WTC11 (cell line): ENCODE data around the gene LTA4H. TPM values are rescaled to one million over a fixed set of nuclear protein-coding genes. Genes with fewer than 3 reads are reported as not detected.

Experiments
- ATAC-seq: fragments of 200-7000 bp; cut with Tn5 transposase; 2 replicates; pipeline ENCODE4 v1.10.0; 2021; ENCODE audit warnings: mild to moderate bottlenecking, moderate library complexity
- CTCF ChIA-PET: fragments of 300-600 bp; sonication (Branson Sonifier 250); formaldehyde crosslinking; loops from one replicate; lab custom pipeline; 2021; ENCODE audit warnings: antibody characterized with exemption; lab: Charles Lee
- POLR2A ChIA-PET: fragments of 350-600 bp; sonication (Branson Sonifier 250); formaldehyde crosslinking; loops from one replicate; lab custom pipeline; 2021; ENCODE audit warnings: antibody characterized with exemption; lab: Charles Lee
- DNase-seq: peaks from one replicate; pipeline ENCODE4 v3.0.0; 2021; ENCODE audit warnings: low spot score
- H3K27ac Mint-ChIP-seq: 2 replicates; pipeline ENCODE4 v1.8.0; 2021; ENCODE audit warnings: mixed read lengths
- H3K27me3 Mint-ChIP-seq: 2 replicates; pipeline ENCODE4 v1.8.0; 2021; ENCODE audit warnings: low read depth, mild to moderate bottlenecking, moderate library complexity, mixed read lengths
- H3K36me3 Mint-ChIP-seq: 2 replicates; pipeline ENCODE4 v1.8.0; 2021; ENCODE audit warnings: mixed read lengths
- H3K4me1 Mint-ChIP-seq: 2 replicates; pipeline ENCODE4 v1.8.0; 2022; ENCODE audit warnings: mixed read lengths
- H3K4me3 Mint-ChIP-seq: 2 replicates; pipeline ENCODE4 v1.8.0; 2021; ENCODE audit warnings: mild to moderate bottlenecking, moderate library complexity, mixed read lengths
- H3K9me3 Mint-ChIP-seq: 2 replicates; pipeline ENCODE4 v1.8.0; 2021; ENCODE audit warnings: mixed read lengths
- ATF1 ChIP-seq: sonication (generic); formaldehyde crosslinking; IDR thresholded peaks from 2 replicates; pipeline ENCODE4 v1.8.1; 2023; ENCODE audit warnings: mild to moderate bottlenecking, moderate library complexity, missing genetic modification reagents
- ESRRA ChIP-seq: sonication (generic); formaldehyde crosslinking; IDR thresholded peaks from 2 replicates; pipeline ENCODE4 v1.8.1; 2022; ENCODE audit warnings: mild to moderate bottlenecking, missing genetic modification reagents, borderline replicate concordance
- ETV6 ChIP-seq: sonication (generic); formaldehyde crosslinking; IDR thresholded peaks from 2 replicates; pipeline ENCODE4 v1.8.1; 2022; ENCODE audit warnings: mild to moderate bottlenecking, missing genetic modification reagents
- HMGA2 ChIP-seq: fragments of 250-450 bp; sonication (Bioruptor Pico); IDR thresholded peaks from 2 replicates; pipeline ENCODE4 v1.4.0; 2021; ENCODE audit warnings: mild to moderate bottlenecking, moderate library complexity
- IRF2 ChIP-seq: sonication (generic); formaldehyde crosslinking; IDR thresholded peaks from 2 replicates; pipeline ENCODE4 v1.8.0; 2022; ENCODE audit warnings: low read depth, missing genetic modification reagents, borderline replicate concordance
- MYBL2 ChIP-seq: sonication (generic); formaldehyde crosslinking; IDR thresholded peaks from 2 replicates; pipeline ENCODE4 v1.8.1; 2023; ENCODE audit warnings: mild to moderate bottlenecking, moderate library complexity, missing genetic modification reagents
- NFYB ChIP-seq: sonication (generic); formaldehyde crosslinking; conservative IDR thresholded peaks from 2 replicates; pipeline ENCODE4 v1.8.0; 2022; ENCODE audit warnings: low read depth, missing genetic modification reagents
- NR1H2 ChIP-seq: sonication (generic); formaldehyde crosslinking; IDR thresholded peaks from 2 replicates; pipeline ENCODE4 v1.9.0; 2021; ENCODE audit warnings: mild to moderate bottlenecking, moderate library complexity, missing genetic modification reagents
- OVOL2 ChIP-seq: fragments of 250-450 bp; sonication (Bioruptor Pico); IDR thresholded peaks from 2 replicates; pipeline ENCODE4 v1.9.0; 2021; ENCODE audit warnings: mild to moderate bottlenecking, borderline replicate concordance
- RORB ChIP-seq: fragments of 250-450 bp; sonication (Bioruptor Pico); IDR thresholded peaks from 2 replicates; pipeline ENCODE4 v1.9.0; 2021; ENCODE audit warnings: mild to moderate bottlenecking
- ZNF121 ChIP-seq: sonication (generic); formaldehyde crosslinking; IDR thresholded peaks from 2 replicates; pipeline ENCODE4 v1.8.0; 2023; ENCODE audit warnings: missing genetic modification reagents
- ZNF138 ChIP-seq: sonication (generic); formaldehyde crosslinking; conservative IDR thresholded peaks from 2 replicates; pipeline ENCODE4 v1.8.1; 2022; ENCODE audit warnings: mild to moderate bottlenecking, moderate library complexity, missing genetic modification reagents
- ZNF423 ChIP-seq: fragments of 250-450 bp; sonication (Bioruptor Pico); IDR thresholded peaks from 2 replicates; pipeline ENCODE4 v2.1.2; 2022; ENCODE audit warnings: mild to moderate bottlenecking, moderate library complexity
- total RNA-seq: library from RNA; stranded (reverse); gene quantifications from 3 replicates; pipeline ENCODE4 v1.2.3, GENCODE V29; 2021
- TF ChIP-seq, protein P1 (sequence below): sonication (generic); formaldehyde crosslinking; IDR thresholded peaks from 2 replicates; pipeline ENCODE4 v1.8.0; 2023; ENCODE audit warnings: missing genetic modification reagents
- TF ChIP-seq, protein P2 (sequence below): sonication (generic); formaldehyde crosslinking; IDR thresholded peaks from 2 replicates; pipeline ENCODE4 v1.8.0; 2023; ENCODE audit warnings: mild to moderate bottlenecking, missing genetic modification reagents
- TF ChIP-seq, protein P3 (sequence below): sonication (generic); formaldehyde crosslinking; IDR thresholded peaks from 2 replicates; pipeline ENCODE4 v1.8.0; 2022; ENCODE audit warnings: mild to moderate bottlenecking, missing genetic modification reagents
- TF ChIP-seq, protein P4 (sequence below): sonication (generic); formaldehyde crosslinking; IDR thresholded peaks from 2 replicates; pipeline ENCODE4 v1.8.1; 2023; ENCODE audit warnings: mild to moderate bottlenecking, missing genetic modification reagents, moderate library complexity
- TF ChIP-seq, protein P5 (sequence below): sonication (generic); formaldehyde crosslinking; IDR thresholded peaks from 2 replicates; pipeline ENCODE4 v1.8.1; 2023; ENCODE audit warnings: mild to moderate bottlenecking, missing genetic modification reagents, borderline replicate concordance
- TF ChIP-seq, protein P6 (sequence below): sonication (generic); formaldehyde crosslinking; IDR thresholded peaks from 2 replicates; pipeline ENCODE4 v1.8.1; 2023; ENCODE audit warnings: mild to moderate bottlenecking, moderate library complexity, missing genetic modification reagents
- TF ChIP-seq, protein P7 (sequence below): sonication (generic); formaldehyde crosslinking; conservative IDR thresholded peaks from 2 replicates; pipeline ENCODE4 v1.8.1; 2022; ENCODE audit warnings: mild to moderate bottlenecking, missing genetic modification reagents
- TF ChIP-seq, protein P8 (sequence below): fragments of 250-450 bp; sonication (Bioruptor Pico); IDR thresholded peaks from 2 replicates; pipeline ENCODE4 v1.9.0; 2021; ENCODE audit warnings: mild to moderate bottlenecking

The LTA4H gene
- total RNA-seq, 1 experiment from 2014 or later = 134 TPM

DNA sequence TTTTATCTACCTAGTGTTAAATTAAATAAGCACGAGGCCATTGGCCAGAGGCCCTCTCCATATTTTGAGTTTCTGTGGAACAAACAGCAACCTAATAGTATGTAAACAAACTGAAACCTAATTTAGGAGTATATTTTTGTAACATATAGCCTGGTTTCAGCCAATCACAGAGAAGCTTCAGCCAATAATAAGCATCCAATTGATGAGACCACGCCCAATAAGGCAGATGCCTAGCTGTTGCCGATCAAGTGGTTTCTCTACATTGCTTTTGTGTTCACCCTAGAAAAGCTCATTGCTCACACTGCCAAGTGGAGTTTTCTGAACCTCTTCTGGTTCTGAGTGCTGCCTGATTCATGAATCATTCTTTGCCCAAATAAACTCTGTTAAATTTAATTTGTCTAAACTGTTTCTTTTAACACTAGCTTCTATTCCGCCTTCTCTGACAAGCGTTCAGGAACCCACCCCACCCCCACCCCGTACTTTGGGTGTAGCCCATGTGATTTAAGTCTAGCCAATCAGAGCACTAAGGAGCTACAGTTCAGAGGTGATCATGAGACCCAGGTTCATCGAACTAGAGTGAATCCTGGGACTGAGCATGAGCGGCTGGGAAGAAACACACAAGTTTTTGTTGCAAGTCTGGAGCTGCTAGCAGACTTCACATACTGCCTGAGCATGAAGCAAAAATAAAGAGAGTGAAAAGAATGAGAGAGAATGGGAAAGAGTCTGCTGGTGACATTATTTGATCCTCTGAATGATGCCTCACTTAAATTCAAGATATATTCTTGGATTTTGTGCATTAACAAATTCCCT is 21.5 kb upstream of the LTA4H start:
- H3K27ac Mint-ChIP-seq = no peak overlapping the region
- no peaks in the 10 kb centered on the region for H3K4me1 Mint-ChIP-seq
- DNase-seq (no peak), ATAC-seq (no peak)
- peaks cover 35% of the 10 kb centered on the region for H3K9me3 Mint-ChIP-seq
- ChIA-PET POLR2A (no interaction called here), CTCF (interaction anchor here (2.4 kb wide), 1 partner anchor 158 kb away, joined by 12 read pairs; no protein-coding TSS in a partner anchor)
- H3K27me3 Mint-ChIP-seq = no peaks in the 10 kb centered on the region; the same call in 1 of the 2 replicates
- TF ChIP-seq, protein P1, sequence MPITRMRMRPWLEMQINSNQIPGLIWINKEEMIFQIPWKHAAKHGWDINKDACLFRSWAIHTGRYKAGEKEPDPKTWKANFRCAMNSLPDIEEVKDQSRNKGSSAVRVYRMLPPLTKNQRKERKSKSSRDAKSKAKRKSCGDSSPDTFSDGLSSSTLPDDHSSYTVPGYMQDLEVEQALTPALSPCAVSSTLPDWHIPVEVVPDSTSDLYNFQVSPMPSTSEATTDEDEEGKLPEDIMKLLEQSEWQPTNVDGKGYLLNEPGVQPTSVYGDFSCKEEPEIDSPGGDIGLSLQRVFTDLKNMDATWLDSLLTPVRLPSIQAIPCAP (CRISPR knock-in tag) = no peak
- TF ChIP-seq, protein P2, sequence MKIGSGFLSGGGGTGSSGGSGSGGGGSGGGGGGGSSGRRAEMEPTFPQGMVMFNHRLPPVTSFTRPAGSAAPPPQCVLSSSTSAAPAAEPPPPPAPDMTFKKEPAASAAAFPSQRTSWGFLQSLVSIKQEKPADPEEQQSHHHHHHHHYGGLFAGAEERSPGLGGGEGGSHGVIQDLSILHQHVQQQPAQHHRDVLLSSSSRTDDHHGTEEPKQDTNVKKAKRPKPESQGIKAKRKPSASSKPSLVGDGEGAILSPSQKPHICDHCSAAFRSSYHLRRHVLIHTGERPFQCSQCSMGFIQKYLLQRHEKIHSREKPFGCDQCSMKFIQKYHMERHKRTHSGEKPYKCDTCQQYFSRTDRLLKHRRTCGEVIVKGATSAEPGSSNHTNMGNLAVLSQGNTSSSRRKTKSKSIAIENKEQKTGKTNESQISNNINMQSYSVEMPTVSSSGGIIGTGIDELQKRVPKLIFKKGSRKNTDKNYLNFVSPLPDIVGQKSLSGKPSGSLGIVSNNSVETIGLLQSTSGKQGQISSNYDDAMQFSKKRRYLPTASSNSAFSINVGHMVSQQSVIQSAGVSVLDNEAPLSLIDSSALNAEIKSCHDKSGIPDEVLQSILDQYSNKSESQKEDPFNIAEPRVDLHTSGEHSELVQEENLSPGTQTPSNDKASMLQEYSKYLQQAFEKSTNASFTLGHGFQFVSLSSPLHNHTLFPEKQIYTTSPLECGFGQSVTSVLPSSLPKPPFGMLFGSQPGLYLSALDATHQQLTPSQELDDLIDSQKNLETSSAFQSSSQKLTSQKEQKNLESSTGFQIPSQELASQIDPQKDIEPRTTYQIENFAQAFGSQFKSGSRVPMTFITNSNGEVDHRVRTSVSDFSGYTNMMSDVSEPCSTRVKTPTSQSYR (CRISPR knock-in tag) = no peak
- TF ChIP-seq, protein P3, sequence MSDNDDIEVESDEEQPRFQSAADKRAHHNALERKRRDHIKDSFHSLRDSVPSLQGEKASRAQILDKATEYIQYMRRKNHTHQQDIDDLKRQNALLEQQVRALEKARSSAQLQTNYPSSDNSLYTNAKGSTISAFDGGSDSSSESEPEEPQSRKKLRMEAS (CRISPR knock-in tag) = no peak
- 0 out of 2 replicates have a peak, but pooled peaks have one; percentile 15 for TF ChIP-seq NFYB (CRISPR knock-in tag)
- TF ChIP-seq RORB = no peak
- TF ChIP-seq MYBL2 = no peak
- no peak for TF ChIP-seq ZNF138 (CRISPR knock-in tag)
- TF ChIP-seq, protein P4, sequence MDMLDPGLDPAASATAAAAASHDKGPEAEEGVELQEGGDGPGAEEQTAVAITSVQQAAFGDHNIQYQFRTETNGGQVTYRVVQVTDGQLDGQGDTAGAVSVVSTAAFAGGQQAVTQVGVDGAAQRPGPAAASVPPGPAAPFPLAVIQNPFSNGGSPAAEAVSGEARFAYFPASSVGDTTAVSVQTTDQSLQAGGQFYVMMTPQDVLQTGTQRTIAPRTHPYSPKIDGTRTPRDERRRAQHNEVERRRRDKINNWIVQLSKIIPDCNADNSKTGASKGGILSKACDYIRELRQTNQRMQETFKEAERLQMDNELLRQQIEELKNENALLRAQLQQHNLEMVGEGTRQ (CRISPR knock-in tag) = peak; percentile 37; the same call in 1 of the 2 replicates
- TF ChIP-seq, protein P5, sequence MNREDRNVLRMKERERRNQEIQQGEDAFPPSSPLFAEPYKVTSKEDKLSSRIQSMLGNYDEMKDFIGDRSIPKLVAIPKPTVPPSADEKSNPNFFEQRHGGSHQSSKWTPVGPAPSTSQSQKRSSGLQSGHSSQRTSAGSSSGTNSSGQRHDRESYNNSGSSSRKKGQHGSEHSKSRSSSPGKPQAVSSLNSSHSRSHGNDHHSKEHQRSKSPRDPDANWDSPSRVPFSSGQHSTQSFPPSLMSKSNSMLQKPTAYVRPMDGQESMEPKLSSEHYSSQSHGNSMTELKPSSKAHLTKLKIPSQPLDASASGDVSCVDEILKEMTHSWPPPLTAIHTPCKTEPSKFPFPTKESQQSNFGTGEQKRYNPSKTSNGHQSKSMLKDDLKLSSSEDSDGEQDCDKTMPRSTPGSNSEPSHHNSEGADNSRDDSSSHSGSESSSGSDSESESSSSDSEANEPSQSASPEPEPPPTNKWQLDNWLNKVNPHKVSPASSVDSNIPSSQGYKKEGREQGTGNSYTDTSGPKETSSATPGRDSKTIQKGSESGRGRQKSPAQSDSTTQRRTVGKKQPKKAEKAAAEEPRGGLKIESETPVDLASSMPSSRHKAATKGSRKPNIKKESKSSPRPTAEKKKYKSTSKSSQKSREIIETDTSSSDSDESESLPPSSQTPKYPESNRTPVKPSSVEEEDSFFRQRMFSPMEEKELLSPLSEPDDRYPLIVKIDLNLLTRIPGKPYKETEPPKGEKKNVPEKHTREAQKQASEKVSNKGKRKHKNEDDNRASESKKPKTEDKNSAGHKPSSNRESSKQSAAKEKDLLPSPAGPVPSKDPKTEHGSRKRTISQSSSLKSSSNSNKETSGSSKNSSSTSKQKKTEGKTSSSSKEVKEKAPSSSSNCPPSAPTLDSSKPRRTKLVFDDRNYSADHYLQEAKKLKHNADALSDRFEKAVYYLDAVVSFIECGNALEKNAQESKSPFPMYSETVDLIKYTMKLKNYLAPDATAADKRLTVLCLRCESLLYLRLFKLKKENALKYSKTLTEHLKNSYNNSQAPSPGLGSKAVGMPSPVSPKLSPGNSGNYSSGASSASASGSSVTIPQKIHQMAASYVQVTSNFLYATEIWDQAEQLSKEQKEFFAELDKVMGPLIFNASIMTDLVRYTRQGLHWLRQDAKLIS = no peak
- TF ChIP-seq OVOL2 = no peak
- no peak overlapping the region for H3K4me3 Mint-ChIP-seq
- H3K36me3 Mint-ChIP-seq = 0 out of 2 replicates have a peak, but pooled peaks cover 2% of the 10 kb centered on the region

DNA sequence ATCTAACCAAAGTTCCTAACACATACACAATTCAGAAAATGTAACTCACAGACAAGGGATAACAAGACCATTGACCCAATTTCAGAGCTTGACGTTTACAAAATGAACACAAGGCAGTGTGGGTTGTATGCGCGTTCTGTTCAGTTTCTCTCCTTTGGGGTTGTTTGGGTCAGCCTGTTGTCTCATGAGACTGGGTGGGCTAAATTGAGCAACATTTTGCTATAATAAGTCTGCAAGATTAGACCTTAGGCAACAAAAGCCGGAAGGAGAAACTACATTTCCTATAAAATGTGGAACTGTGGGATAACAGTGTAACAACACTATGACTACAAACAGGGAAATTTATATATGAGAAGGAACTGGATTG is 18.8 kb upstream of the LTA4H start:
- Mint-ChIP-seq H3K27ac (no peak overlapping the region), H3K9me3 (peaks cover 45% of the 10 kb centered on the region), H3K27me3 (no peaks in the 10 kb centered on the region; the same call in 1 of the 2 replicates), H3K36me3 (0 out of 2 replicates have a peak, but pooled peaks cover 2% of the 10 kb centered on the region), H3K4me1 (no peaks in the 10 kb centered on the region), H3K4me3 (no peak overlapping the region)
- ATAC-seq = no peak
- no peak for DNase-seq
- CTCF ChIA-PET = no interaction called here
- POLR2A ChIA-PET = no interaction called here
- TF ChIP-seq ETV6 (CRISPR knock-in tag) = no peak
- TF ChIP-seq, protein P6, sequence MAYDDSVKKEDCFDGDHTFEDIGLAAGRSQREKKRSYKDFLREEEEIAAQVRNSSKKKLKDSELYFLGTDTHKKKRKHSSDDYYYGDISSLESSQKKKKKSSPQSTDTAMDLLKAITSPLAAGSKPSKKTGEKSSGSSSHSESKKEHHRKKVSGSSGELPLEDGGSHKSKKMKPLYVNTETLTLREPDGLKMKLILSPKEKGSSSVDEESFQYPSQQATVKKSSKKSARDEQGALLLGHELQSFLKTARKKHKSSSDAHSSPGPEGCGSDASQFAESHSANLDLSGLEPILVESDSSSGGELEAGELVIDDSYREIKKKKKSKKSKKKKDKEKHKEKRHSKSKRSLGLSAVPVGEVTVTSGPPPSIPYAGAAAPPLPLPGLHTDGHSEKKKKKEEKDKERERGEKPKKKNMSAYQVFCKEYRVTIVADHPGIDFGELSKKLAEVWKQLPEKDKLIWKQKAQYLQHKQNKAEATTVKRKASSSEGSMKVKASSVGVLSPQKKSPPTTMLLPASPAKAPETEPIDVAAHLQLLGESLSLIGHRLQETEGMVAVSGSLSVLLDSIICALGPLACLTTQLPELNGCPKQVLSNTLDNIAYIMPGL = no peak
- TF ChIP-seq ZNF138 (CRISPR knock-in tag) = no peak
- no peak for TF ChIP-seq NR1H2 (CRISPR knock-in tag)
- TF ChIP-seq ESRRA = no peak
- no peak for TF ChIP-seq ATF1 (CRISPR knock-in tag)
- TF ChIP-seq, protein P7, sequence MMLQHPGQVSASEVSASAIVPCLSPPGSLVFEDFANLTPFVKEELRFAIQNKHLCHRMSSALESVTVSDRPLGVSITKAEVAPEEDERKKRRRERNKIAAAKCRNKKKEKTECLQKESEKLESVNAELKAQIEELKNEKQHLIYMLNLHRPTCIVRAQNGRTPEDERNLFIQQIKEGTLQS (CRISPR knock-in tag) = no peak
- TF ChIP-seq ZNF423 = no peak
- no peak for TF ChIP-seq HMGA2
- TF ChIP-seq, protein P8, sequence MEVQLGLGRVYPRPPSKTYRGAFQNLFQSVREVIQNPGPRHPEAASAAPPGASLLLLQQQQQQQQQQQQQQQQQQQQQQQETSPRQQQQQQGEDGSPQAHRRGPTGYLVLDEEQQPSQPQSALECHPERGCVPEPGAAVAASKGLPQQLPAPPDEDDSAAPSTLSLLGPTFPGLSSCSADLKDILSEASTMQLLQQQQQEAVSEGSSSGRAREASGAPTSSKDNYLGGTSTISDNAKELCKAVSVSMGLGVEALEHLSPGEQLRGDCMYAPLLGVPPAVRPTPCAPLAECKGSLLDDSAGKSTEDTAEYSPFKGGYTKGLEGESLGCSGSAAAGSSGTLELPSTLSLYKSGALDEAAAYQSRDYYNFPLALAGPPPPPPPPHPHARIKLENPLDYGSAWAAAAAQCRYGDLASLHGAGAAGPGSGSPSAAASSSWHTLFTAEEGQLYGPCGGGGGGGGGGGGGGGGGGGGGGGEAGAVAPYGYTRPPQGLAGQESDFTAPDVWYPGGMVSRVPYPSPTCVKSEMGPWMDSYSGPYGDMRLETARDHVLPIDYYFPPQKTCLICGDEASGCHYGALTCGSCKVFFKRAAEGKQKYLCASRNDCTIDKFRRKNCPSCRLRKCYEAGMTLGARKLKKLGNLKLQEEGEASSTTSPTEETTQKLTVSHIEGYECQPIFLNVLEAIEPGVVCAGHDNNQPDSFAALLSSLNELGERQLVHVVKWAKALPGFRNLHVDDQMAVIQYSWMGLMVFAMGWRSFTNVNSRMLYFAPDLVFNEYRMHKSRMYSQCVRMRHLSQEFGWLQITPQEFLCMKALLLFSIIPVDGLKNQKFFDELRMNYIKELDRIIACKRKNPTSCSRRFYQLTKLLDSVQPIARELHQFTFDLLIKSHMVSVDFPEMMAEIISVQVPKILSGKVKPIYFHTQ (CRISPR knock-in tag) = no peak
- TF ChIP-seq ZNF121 = no peak
- no peak for TF ChIP-seq IRF2
